Activated CD8-positive, alpha-beta T cell treated with anti-CD3 and anti-CD28 coated beads for 36 hours (primary cell): ENCODE measurements around the gene GJC2. TPM values are rescaled to one million over a fixed set of nuclear protein-coding genes. Genes with fewer than 3 reads are reported as not detected.

Experiments used
- ATAC-seq: fragments of 200-7000 bp; cut with Tn5 transposase; one replicate; pipeline ENCODE4 v1.10.0; 2021; ENCODE audit warnings: mild to moderate bottlenecking, moderate library complexity
- CTCF ChIA-PET: fragments of 350-600 bp; sonication (Branson Sonifier 250); formaldehyde crosslinking; loops from one replicate; lab custom pipeline; 2021; ENCODE audit warnings: antibody characterized with exemption; lab: Charles Lee
- POLR2A ChIA-PET: fragments of 350-600 bp; sonication (Branson Sonifier 250); formaldehyde crosslinking; loops from one replicate; lab custom pipeline; 2021; ENCODE audit warnings: antibody characterized with exemption; lab: Charles Lee
- DNase-seq: peaks from one replicate; pipeline ENCODE4 v3.0.0-alpha.2; 2020
- H3K27ac Mint-ChIP-seq: one replicate; pipeline ENCODE4 v1.8.0; 2021; ENCODE audit warnings: mild to moderate bottlenecking, mixed read lengths
- H3K27me3 Mint-ChIP-seq: one replicate; pipeline ENCODE4 v1.8.0; 2021; ENCODE audit warnings: mixed read lengths
- H3K36me3 Mint-ChIP-seq: one replicate; pipeline ENCODE4 v1.8.0; 2021; ENCODE audit warnings: low read depth, mixed read lengths
- H3K4me1 Mint-ChIP-seq: one replicate; pipeline ENCODE4 v1.8.0; 2021; ENCODE audit warnings: low read depth, mixed read lengths
- H3K4me3 Mint-ChIP-seq: one replicate; pipeline ENCODE4 v1.8.0; 2021; ENCODE audit warnings: mild to moderate bottlenecking, moderate library complexity, mixed read lengths
- H3K9me3 Mint-ChIP-seq: one replicate; pipeline ENCODE4 v1.8.0; 2021; ENCODE audit warnings: mixed read lengths
- CTCF ChIP-seq: fragments of 200-600 bp; IDR thresholded peaks from one replicate; pipeline ENCODE4 v1.8.0; 2022; ENCODE audit warnings: antibody characterized with exemption, mild to moderate bottlenecking
- intact Hi-C: fragments of 100-400 bp; cut with micrococcal nuclease; formaldehyde crosslinking; loops from one replicate; pipeline ENCODE4 v1.10.0; 2022
- total RNA-seq, 2 experiments: library from RNA; stranded (reverse); gene quantifications; one replicate each; pipeline ENCODE4 v1.2.3, GENCODE V29; 2021

The GJC2 gene
- total RNA-seq, 2 experiments from 2014 or later = 3.4 to 3.5 TPM

GRCh38 chr1:228139931-228140723, 9.6 kb upstream of the GJC2 start, which contains the start of gene GUK1:
TSS of gene GUK1 (plus strand) at chr1:228140279. CDS start at chr1:228140303, 24 bp downstream.
- H3K27ac Mint-ChIP-seq = peak within 1 kb of the TSS; percentile 99
- no peaks in the 10 kb centered on the region for H3K9me3 Mint-ChIP-seq
- CTCF ChIA-PET = interaction anchor here (1.3 to 7.4 kb wide), 2 partner anchors 9 to 26 kb away, joined by 4 to 44 read pairs; partner anchors contain the start of gene IBA57
- POLR2A ChIA-PET = interaction anchor here (0.5 to 5.7 kb wide), 5 partner anchors 13 to 318 kb away, joined by 3 to 59 read pairs (median 5); partner anchors contain the start of gene IBA57
- H3K27me3 Mint-ChIP-seq = no peaks in the 10 kb centered on the region
- peaks cover 35% of the 10 kb centered on the region for H3K36me3 Mint-ChIP-seq
- no peak for TF ChIP-seq CTCF
- intact Hi-C loops = loop anchor here (1.0 kb wide), 1 partner anchor 26 kb away; no protein-coding TSS in a partner anchor
- DNase-seq (peak; percentile 100), ATAC-seq (peak; percentile 95)
- H3K4me3 Mint-ChIP-seq = peak within 1 kb of the TSS; percentile 99
- H3K4me1 Mint-ChIP-seq = peaks cover 42% of the 10 kb centered on the region

GRCh38 chr1:228140724-228141225, 9.0 kb upstream of the GJC2 start:
- peak overlapping the region; percentile 99 for H3K27ac Mint-ChIP-seq
- ATAC-seq = no peak
- DNase-seq = peak; percentile 34
- H3K4me3 Mint-ChIP-seq = peak overlapping the region; percentile 99
- H3K9me3 Mint-ChIP-seq = no peaks in the 10 kb centered on the region
- H3K4me1 Mint-ChIP-seq = peaks cover 42% of the 10 kb centered on the region
- H3K36me3 Mint-ChIP-seq = peaks cover 35% of the 10 kb centered on the region
- intact Hi-C loops = no loop called here
- no peak for TF ChIP-seq CTCF
- no peaks in the 10 kb centered on the region for H3K27me3 Mint-ChIP-seq
- ChIA-PET CTCF (interaction anchor here (1.3 to 7.4 kb wide), 2 partner anchors 10 to 25 kb away, joined by 4 to 44 read pairs; partner anchors contain the start of gene IBA57), POLR2A (interaction anchor here (0.5 to 5.7 kb wide), 5 partner anchors 12 to 317 kb away, joined by 3 to 59 read pairs (median 5); partner anchors contain the start of gene IBA57)

- DNase-seq (peak; percentile 51), ATAC-seq (no peak)
- peaks cover 35% of the 10 kb centered on the region for H3K36me3 Mint-ChIP-seq
- peak overlapping the region; percentile 99 for H3K27ac Mint-ChIP-seq
- ChIA-PET CTCF (interaction anchor here (1.0 to 7.4 kb wide), 2 partner anchors 11 to 24 kb away, joined by 3 to 44 read pairs; partner anchors contain the start of gene IBA57), POLR2A (interaction anchor here (1.4 to 5.7 kb wide), 4 partner anchors 11 to 58 kb away, joined by 3 to 59 read pairs (median 10); partner anchors contain the start of gene IBA57)
- no peak for TF ChIP-seq CTCF
- no peaks in the 10 kb centered on the region for H3K27me3 Mint-ChIP-seq
- H3K9me3 Mint-ChIP-seq = no peaks in the 10 kb centered on the region
- H3K4me3 Mint-ChIP-seq = peak overlapping the region; percentile 99
- peaks cover 38% of the 10 kb centered on the region for H3K4me1 Mint-ChIP-seq
- intact Hi-C loops = no loop called here
Observed at GRCh38 chr1:228141226-228142044, 8.3 kb upstream of the GJC2 start.

- Mint-ChIP-seq H3K27me3 (no peaks in the 10 kb centered on the region), H3K9me3 (no peaks in the 10 kb centered on the region), H3K4me3 (peak overlapping the region; percentile 99), H3K4me1 (peaks cover 31% of the 10 kb centered on the region), H3K36me3 (peaks cover 35% of the 10 kb centered on the region), H3K27ac (peak overlapping the region; percentile 99)
- ChIA-PET POLR2A (interaction anchor here (1.4 to 5.7 kb wide), 3 partner anchors 11 to 23 kb away, joined by 3 to 59 read pairs (median 16); partner anchors contain the start of gene IBA57), CTCF (interaction anchor here (0.9 to 7.4 kb wide), 6 partner anchors 10 to 24 kb away, joined by 3 to 44 read pairs (median 3); partner anchors contain the start of gene IBA57)
- ATAC-seq (no peak), DNase-seq (peak; percentile 33)
- TF ChIP-seq CTCF = no peak
- intact Hi-C loops = no loop called here
Observed at GRCh38 chr1:228142155-228142691, 7.5 kb upstream of the GJC2 start.
